GM10266 (cell line): Measurements from ENCODE around the gene TSPAN8.

Experiments
- DNase-seq: peaks from one replicate; pipeline ENCODE4 v3.0.0; 2012; ENCODE audit errors: extremely low spot score
- CTCF ChIP-seq: IDR thresholded peaks from 2 replicates; pipeline ENCODE4 v1.5.1; 2012; ENCODE audit warnings: mild to moderate bottlenecking, low read depth; ENCODE audit not compliant: control insufficient read depth, insufficient read depth; ENCODE audit errors: missing control alignments

Gene TSPAN8

GRCh38 chr12:71157601-71158233 lies at the start of gene TSPAN8:
Gene TSPAN8, minus strand, starts transcription at chr12:71157999. Its CDS starts 321 bp downstream, at chr12:71157678.
- no peak for TF ChIP-seq CTCF
- DNase-seq = no peak

- no peak for TF ChIP-seq CTCF
- DNase-seq = no peak
These were observed 43.4 kb upstream of the TSPAN8 start for GRCh38 chr12:71201136-71201679.

- no peak for TF ChIP-seq CTCF
- no peak for DNase-seq
These were observed 42.9 kb upstream of the TSPAN8 start for GRCh38 chr12:71200706-71201105.

- no peak for TF ChIP-seq CTCF
These were observed 39.7 kb upstream of the TSPAN8 start for GRCh38 chr12:71197460-71197859.

GRCh38 chr12:71195338-71195896 lies 37.6 kb upstream of the TSPAN8 start:
- no peak for TF ChIP-seq CTCF
- DNase-seq = no peak

More at GRCh38 chr12:71197460-71197859, 39.7 kb upstream of the TSPAN8 start:
- no peak for DNase-seq

GRCh38 chr12:71194657-71195056 lies 36.9 kb upstream of the TSPAN8 start:
- TF ChIP-seq CTCF = no peak

GRCh38 chr12:71193041-71193440 lies 35.2 kb upstream of the TSPAN8 start:
- TF ChIP-seq CTCF = no peak
- DNase-seq = no peak

More at GRCh38 chr12:71194657-71195056, 36.9 kb upstream of the TSPAN8 start:
- no peak for DNase-seq
